Thymus (tissue), 11 donors: Measurements from ENCODE around the gene PNMA8A. TPM values are rescaled to one million over a fixed set of nuclear protein-coding genes. Genes with fewer than 3 reads are reported as not detected.
"Not testable (repeated sequence)": the region's sequence is repeated elsewhere in the genome, so short reads cannot be mapped to it uniquely, and the experiment has no call there.

Experiments
- DNase-seq, 9 donors: peaks; one replicate each; pipeline ENCODE4 v3.0.0-alpha.2; 2013; ENCODE audit warnings: low spot score in 9 of 9, low read depth in 6 of 9, missing footprints in 1 of 9
- H3K27ac ChIP-seq, 2 donors: one replicate each; pipeline ENCODE4 v1.5.1; 2013; ENCODE audit warnings: control low read depth in 1 of 2, low read depth in 1 of 2, low read length in 1 of 2, mild to moderate bottlenecking in 1 of 2, moderate library complexity in 1 of 2
- H3K27me3 ChIP-seq, 2 donors: one replicate each; pipeline ENCODE4 v1.5.1; 2013; ENCODE audit warnings: low read length in 1 of 2; ENCODE audit not compliant: control insufficient read depth in 2 of 2, insufficient read depth in 1 of 2
- H3K36me3 ChIP-seq, 2 donors: one replicate each; pipeline ENCODE4 v1.5.1; 2013; ENCODE audit warnings: low read length in 1 of 2, mild to moderate bottlenecking in 1 of 2, moderate library complexity in 1 of 2; ENCODE audit not compliant: control insufficient read depth in 2 of 2, insufficient read depth in 2 of 2
- H3K4me1 ChIP-seq, 2 donors: one replicate each; pipeline ENCODE4 v1.5.1; 2013; ENCODE audit warnings: low read length in 2 of 2; ENCODE audit not compliant: control insufficient read depth in 2 of 2, insufficient read depth in 2 of 2
- H3K4me3 ChIP-seq, 2 donors: one replicate each; pipeline ENCODE4 v1.5.1; 2013; ENCODE audit warnings: low read length in 2 of 2, control low read depth in 1 of 2, mild to moderate bottlenecking in 1 of 2
- H3K9me3 ChIP-seq, 2 donors: one replicate each; pipeline ENCODE4 v1.5.1; 2013; ENCODE audit warnings: low read length in 1 of 2, mild to moderate bottlenecking in 1 of 2; ENCODE audit not compliant: control insufficient read depth in 2 of 2, insufficient read depth in 1 of 2
- WGBS: extraction: QIAGEN DNeasy Blood & Tissue Kit; methylation state at CpG from one replicate; pipeline ENCODE4 v1.1.7; 2013; 5-methylcytosine and 5-hydroxymethylcytosine counted together
- polyA plus RNA-seq: library from polyadenylated mRNA; stranded (reverse); fragments of 200-250 nt; gene quantifications from one replicate; pipeline ENCODE4 v1.2.3, GENCODE V29; 2013
- total RNA-seq: library from RNA; stranded (reverse); fragments of 120-200 nt; gene quantifications from one replicate; pipeline ENCODE4 v1.2.4, GENCODE V29; 2013
- donor health status: healthy.

PNMA8A gene
- total and polyA plus RNA-seq, 2 donors = 9.7 to 45.4 TPM

DNA sequence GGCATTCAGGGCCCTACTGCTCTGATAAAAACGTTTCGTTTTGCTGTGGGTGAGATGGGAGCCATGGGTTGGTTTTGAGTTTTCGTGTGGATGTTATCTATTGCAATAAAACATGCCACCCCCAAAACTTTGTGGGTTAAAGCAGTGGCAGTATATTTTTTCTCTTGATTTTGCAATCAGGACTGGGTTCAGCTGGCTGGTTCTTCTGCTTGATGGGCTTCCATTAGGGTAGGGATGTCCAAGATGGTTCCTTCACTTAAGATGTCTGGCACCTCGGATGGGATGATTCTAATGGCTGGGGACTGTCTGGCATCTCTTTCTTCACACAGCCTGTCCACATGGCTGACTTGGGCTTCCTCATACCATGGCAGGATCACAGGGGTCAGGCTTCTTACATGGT is 39.9 kb upstream of the PNMA8A start:
- no peak for DNase-seq
- H3K27me3 ChIP-seq = peaks cover 0 to 25% of the 10 kb centered on the region in 2 donors
- H3K4me3 ChIP-seq = no peak overlapping the region
- WGBS = 91% methylated on average over 4 of the region's 4 CpGs
- H3K9me3 ChIP-seq = no peaks in the 10 kb centered on the region
- H3K4me1 ChIP-seq = peaks cover 0 to 3% of the 10 kb centered on the region in 2 donors
- H3K36me3 ChIP-seq = no peaks in the 10 kb centered on the region
- no peak overlapping the region for H3K27ac ChIP-seq

DNA sequence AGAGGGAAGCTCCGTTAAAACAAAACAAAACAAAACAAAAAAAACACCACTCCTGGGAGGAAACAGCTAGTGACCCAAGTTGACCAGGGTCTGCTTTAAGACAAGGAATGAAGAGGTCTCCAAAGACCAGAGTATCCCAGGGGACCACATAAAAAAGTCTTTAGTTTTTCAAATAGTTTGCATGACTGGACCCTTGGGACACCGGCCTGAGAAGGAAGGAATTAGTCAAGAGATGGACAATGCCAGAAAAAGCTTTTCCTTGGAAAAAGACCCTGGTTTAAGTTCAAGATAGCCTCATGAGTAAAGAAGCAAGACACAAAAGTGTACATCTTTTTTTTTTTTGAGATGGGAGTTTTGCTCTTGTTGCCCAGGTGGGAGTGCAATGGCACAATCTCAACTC is 36.8 kb upstream of the PNMA8A start:
- Histone ChIP-seq H3K36me3 (no peaks in the 10 kb centered on the region), H3K4me1 (no peaks in the 10 kb centered on the region), H3K9me3 (no peaks in the 10 kb centered on the region), H3K4me3 (no peak overlapping the region), H3K27me3 (peaks cover 0 to 9% of the 10 kb centered on the region in 2 donors), H3K27ac (no peak overlapping the region)
- no peak for DNase-seq
- 84% methylated on average over 2 of the region's 2 CpGs for WGBS

DNA sequence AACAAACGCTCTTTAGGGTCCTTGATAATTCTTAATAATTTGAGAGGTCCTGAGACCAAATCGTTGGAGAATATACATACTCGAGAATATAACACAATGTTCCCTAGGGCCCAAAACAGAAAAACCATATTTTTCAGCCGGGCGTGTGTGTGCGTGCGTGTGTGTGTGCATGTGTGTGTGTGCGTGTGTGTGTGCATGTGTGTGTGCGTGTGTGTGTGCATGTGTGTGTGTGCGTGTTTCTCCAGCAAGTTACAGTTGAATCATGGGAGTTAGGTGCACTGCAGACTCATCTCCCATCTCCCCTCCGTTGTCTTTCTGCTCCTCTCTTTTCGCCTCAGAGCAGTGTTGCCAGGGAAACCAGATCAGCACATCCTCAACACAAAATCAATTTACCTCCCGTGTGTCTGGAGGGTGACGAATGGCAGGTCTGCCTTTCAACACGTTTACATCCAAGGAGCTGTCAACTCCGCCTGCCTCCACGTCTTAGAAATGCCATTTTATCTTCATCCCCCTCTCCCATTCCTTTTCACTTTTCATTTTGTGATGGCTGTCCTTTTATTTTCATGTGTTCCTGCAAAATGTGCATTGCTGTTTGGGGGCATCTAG is 32.6 kb upstream of the PNMA8A start:
- H3K4me1 ChIP-seq = no peaks in the 10 kb centered on the region
- peaks cover 0 to 11% of the 10 kb centered on the region in 2 donors for H3K27me3 ChIP-seq
- H3K27ac ChIP-seq = no peak overlapping the region
- WGBS = 84% methylated on average over 17 of the region's 17 CpGs
- H3K9me3 ChIP-seq = no peaks in the 10 kb centered on the region
- no peak overlapping the region for H3K4me3 ChIP-seq
- no peak for DNase-seq
- H3K36me3 ChIP-seq = no peaks in the 10 kb centered on the region

DNA sequence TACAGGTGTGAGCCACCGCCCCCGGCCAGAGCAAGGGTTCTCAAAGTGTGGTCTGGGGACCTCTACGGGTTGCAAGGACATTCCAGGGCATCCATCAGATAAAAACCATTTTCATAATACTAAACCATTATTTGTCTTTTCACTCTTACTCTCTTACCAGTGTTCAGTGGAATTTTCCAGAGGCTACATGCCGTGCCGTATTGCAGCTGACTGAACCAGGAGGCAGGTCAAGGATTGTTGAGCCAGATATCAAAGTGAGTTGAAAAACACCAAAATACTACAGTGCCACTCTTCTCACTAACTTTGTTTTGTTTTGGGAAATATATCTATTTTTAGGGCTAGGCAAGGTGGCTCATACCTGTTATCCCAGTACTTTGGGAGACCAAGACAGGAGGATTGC is 31.5 kb upstream of the PNMA8A start:
- Histone ChIP-seq H3K4me1 (no peaks in the 10 kb centered on the region), H3K27me3 (peaks cover 0 to 11% of the 10 kb centered on the region in 2 donors), H3K36me3 (no peaks in the 10 kb centered on the region), H3K9me3 (no peaks in the 10 kb centered on the region), H3K27ac (no peak overlapping the region), H3K4me3 (no peak overlapping the region)
- DNase-seq = no peak
- 97% methylated on average over 5 of the region's 5 CpGs for WGBS

DNA sequence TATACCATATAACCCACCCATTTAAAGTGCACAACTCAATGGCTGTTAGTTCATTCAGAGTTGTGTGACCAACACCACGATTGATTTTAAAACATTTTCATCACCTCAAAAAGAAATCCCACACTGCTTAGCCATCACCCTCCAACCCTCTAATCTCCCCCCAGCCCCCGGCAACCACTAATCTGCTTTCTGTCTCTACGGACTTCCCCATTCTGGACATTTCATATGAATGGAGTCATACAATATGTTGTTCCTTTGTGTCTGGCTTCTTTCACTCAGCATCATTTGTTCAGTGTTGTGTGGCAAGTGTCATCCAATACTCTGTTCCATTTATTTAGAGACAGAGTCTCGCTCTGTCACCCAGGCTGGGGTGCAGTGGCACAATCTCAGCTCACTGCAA is 28.3 kb upstream of the PNMA8A start:
- peaks cover 21 to 32% of the 10 kb centered on the region in 2 donors for H3K27me3 ChIP-seq
- no peaks in the 10 kb centered on the region for H3K36me3 ChIP-seq
- no peak overlapping the region for H3K4me3 ChIP-seq
- H3K27ac ChIP-seq = no peak overlapping the region
- no peak for DNase-seq
- H3K4me1 ChIP-seq = peaks cover 0 to 8% of the 10 kb centered on the region in 2 donors
- no peaks in the 10 kb centered on the region for H3K9me3 ChIP-seq
- 51% methylated on average over 4 of the region's 4 CpGs for WGBS

DNA sequence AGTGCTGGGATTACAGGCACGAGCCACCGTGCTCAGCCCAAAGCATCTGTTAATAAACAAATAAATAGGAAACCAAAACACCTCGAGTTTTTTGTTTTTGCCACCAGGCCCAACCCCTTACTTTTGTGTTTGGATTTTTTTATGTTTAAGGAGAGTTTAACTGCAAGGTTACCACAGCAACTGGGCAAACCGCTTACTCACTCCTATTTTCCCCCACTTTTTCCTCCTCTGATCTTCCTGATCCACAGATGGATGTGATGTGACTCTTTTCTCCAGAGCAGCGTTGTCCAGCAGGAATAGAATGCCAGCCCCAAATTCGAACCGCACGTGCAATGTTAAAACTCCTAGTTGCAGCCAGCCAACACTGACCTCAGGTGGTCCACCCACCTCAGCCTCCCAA is 26.4 kb upstream of the PNMA8A start:
- Histone ChIP-seq H3K4me1 (peaks cover 0 to 12% of the 10 kb centered on the region in 2 donors), H3K36me3 (no peaks in the 10 kb centered on the region), H3K27ac (no peak overlapping the region), H3K4me3 (no peak overlapping the region), H3K27me3 (peaks cover 40 to 51% of the 10 kb centered on the region in 2 donors), H3K9me3 (no peaks in the 10 kb centered on the region)
- 93% methylated on average over 8 of the region's 8 CpGs for WGBS
- DNase-seq = no peak

DNA sequence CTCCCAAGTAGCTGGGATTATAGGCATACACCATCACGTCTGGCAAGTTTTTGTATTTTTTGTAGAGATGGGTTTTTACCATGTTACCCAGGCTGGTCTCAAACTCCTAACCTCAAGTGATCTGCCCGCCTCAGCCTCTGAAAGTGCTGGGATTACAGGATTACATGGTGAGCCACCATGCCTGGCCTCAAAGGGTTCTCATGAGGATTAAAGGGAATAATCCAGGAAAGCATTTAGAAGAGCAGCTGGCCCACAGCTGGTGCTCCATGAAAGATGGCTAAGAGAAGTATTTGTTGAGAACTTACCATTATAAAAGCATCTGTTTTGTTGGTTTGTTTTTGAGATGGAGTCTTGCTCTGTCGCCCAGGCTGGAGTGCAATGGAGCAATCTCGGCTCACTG is 25.5 kb upstream of the PNMA8A start:
- whole genome bisulfite sequencing = 80% methylated on average over 4 of the region's 4 CpGs
- not testable (repeated sequence) for H3K27ac ChIP-seq, DNase-seq, H3K36me3 ChIP-seq, H3K4me3 ChIP-seq, H3K9me3 ChIP-seq
- peaks cover 0 to 12% of the 10 kb centered on the region in 2 donors for H3K4me1 ChIP-seq
- peaks cover 49 to 60% of the 10 kb centered on the region in 2 donors for H3K27me3 ChIP-seq

DNA sequence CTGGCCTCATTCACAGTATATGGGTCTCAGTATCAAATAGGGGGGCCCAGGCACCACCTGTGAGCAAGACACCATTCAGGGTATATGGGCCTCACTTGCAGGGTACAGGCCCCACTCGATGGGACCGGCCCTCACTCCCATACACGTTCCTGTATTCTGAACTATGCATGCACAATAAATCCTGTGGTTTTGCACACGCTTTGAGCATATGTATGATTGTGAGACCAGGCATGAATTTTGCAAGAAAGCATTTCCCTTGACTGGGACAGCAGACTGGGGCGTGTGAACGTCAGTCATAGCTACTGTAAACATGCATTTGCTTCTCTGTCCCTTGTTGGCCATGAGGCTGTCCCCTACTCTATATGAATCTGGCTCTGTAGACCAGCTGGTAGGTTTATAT is 24.9 kb upstream of the PNMA8A start:
- Histone ChIP-seq H3K36me3 (no peaks in the 10 kb centered on the region), H3K4me1 (peaks cover 0 to 12% of the 10 kb centered on the region in 2 donors), H3K4me3 (no peak overlapping the region), H3K9me3 (no peaks in the 10 kb centered on the region), H3K27me3 (peaks cover 54 to 66% of the 10 kb centered on the region in 2 donors), H3K27ac (no peak overlapping the region)
- 90% methylated on average over 6 of the region's 6 CpGs for WGBS
- DNase-seq = no peak

DNA sequence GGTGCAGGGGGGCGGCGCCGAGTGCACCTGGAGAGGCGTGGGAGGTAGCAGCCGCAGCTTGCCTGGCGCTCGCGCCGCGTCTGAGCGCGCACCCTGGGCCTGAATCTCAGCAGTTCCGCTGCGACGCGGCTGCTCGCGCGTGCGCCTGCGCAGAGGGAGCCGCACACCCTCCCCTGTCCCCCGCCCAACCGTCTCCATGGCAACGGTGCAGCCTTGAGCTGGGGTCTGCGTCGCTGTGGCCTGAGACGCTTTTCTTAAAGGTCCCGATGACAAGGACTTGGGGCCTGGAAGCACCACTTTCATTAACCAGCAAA is 24.4 kb upstream of the PNMA8A start, which contains the start of gene PNMA8B:
TSS of gene PNMA8B (minus strand) at position 82 of the 314 bp plus-strand sequence. CDS start 402 bp downstream, outside the sequence.
- H3K4me1 ChIP-seq = peaks cover 0 to 12% of the 10 kb centered on the region in 2 donors
- no peaks in the 10 kb centered on the region for H3K9me3 ChIP-seq
- peak in 5 of 9 donors; percentile 41 to 82 (median 75) for DNase-seq
- H3K4me3 ChIP-seq = peak within 1 kb of the TSS in 1 of 2 donors; percentile 21
- no peaks in the 10 kb centered on the region for H3K36me3 ChIP-seq
- H3K27me3 ChIP-seq = peaks cover 59 to 71% of the 10 kb centered on the region in 2 donors
- WGBS = 8% methylated on average over 29 of the region's 29 CpGs
- H3K27ac ChIP-seq = peak within 1 kb of the TSS in 1 of 2 donors; percentile 64
